H1 (cell line): ENCODE results near the gene SGMS2. TPM values are rescaled to one million over a fixed set of nuclear protein-coding genes. Genes with fewer than 3 reads are reported as not detected.

Source experiments
- CTCF ChIA-PET: fragments of 300-600 bp; sonication (Branson Sonifier 250); formaldehyde crosslinking; loops from one replicate; lab custom pipeline; 2021; ENCODE audit not compliant: partially characterized antibody; lab: Charles Lee
- POLR2A ChIA-PET: fragments of 300-600 bp; sonication (Branson Sonifier 250); formaldehyde crosslinking; loops from one replicate; lab custom pipeline; 2021; ENCODE audit warnings: inconsistent platforms; ENCODE audit not compliant: partially characterized antibody; lab: Charles Lee
- DNase-seq, 2 experiments: peaks; one replicate each; pipeline versions ENCODE4 v3.0.0 to v3.0.0-alpha.2; 2010 to 2022; ENCODE audit warnings: low spot score in 2 of 2, low read depth in 1 of 2, mixed read lengths in 1 of 2
- FAIRE-seq: peaks from 2 replicates; lab custom pipeline; 2011; peaks lifted over from hg19 to GRCh38; lab: Jason Lieb, UNC
- H2AFZ ChIP-seq: 2 replicates; pipeline ENCODE4 v1.8.1; 2012; ENCODE audit warnings: low read length, inconsistent platforms
- H2AK5ac ChIP-seq: 2 replicates; pipeline ENCODE4 v1.6.1; 2013; ENCODE audit warnings: low read depth, low read length
- H2BK120ac ChIP-seq: replicated peaks from 2 replicates; pipeline ENCODE3; 2013; ENCODE audit warnings: low read depth, low read length, inconsistent platforms
- H2BK12ac ChIP-seq: 2 replicates; pipeline ENCODE4 v1.6.1; 2013; ENCODE audit warnings: low read depth, low read length
- H2BK15ac ChIP-seq: 2 replicates; pipeline ENCODE4 v1.6.1; 2013; ENCODE audit warnings: low read length
- H2BK20ac ChIP-seq: 2 replicates; pipeline ENCODE4 v1.6.1; 2013; ENCODE audit warnings: low read length
- H2BK5ac ChIP-seq: 2 replicates; pipeline ENCODE4 v1.6.1; 2013; ENCODE audit warnings: low read depth, low read length
- H3K14ac ChIP-seq: 2 replicates; pipeline ENCODE4 v1.6.1; 2013; ENCODE audit warnings: inconsistent platforms; ENCODE audit not compliant: insufficient read length
- H3K18ac ChIP-seq: 2 replicates; pipeline ENCODE4 v1.6.1; 2013; ENCODE audit warnings: low read length; ENCODE audit errors: extremely low read depth
- H3K23ac ChIP-seq: 2 replicates; pipeline ENCODE4 v1.6.1; 2013; ENCODE audit warnings: inconsistent platforms; ENCODE audit not compliant: insufficient read length
- H3K23me2 ChIP-seq: 2 replicates; pipeline ENCODE4 v1.6.1; 2013; ENCODE audit warnings: low read depth, low read length
- H3K27ac ChIP-seq: 2 replicates; pipeline ENCODE4 v1.6.1; 2011; ENCODE audit warnings: low read depth, low read length, inconsistent platforms
- H3K27me3 ChIP-seq, 4 experiments: replicated peaks in 1 of 4; 1 replicate in 1 of 4; 2 replicates in 3 of 4; pipeline versions ENCODE4 v1.6.1 to v1.8.1; 2011 to 2013; ENCODE audit warnings: low read length in 3 of 4, mild to moderate bottlenecking in 3 of 4, inconsistent platforms in 2 of 4, mixed read lengths in 2 of 4, moderate library complexity in 1 of 4; ENCODE audit not compliant: control insufficient read depth in 3 of 4, insufficient read depth in 3 of 4; ENCODE audit errors: extremely low read depth in 1 of 4
- H3K36me3 ChIP-seq, 4 experiments: 2 replicates each; pipeline versions ENCODE4 v1.6.1 to v1.8.1; 2011 to 2013; ENCODE audit warnings: mild to moderate bottlenecking in 4 of 4, low read length in 3 of 4, moderate library complexity in 2 of 4, control low read depth in 1 of 4, inconsistent platforms in 1 of 4; ENCODE audit not compliant: insufficient read depth in 4 of 4, control insufficient read depth in 2 of 4
- H3K4ac ChIP-seq: replicated peaks from 2 replicates; pipeline ENCODE3; 2013; ENCODE audit warnings: low read length, low read depth, mixed read lengths, inconsistent platforms; ENCODE audit not compliant: insufficient read length
- H3K4me1 ChIP-seq, 4 experiments: replicated peaks in 1 of 4; 1 replicate in 1 of 4; 2 replicates in 3 of 4; pipeline versions ENCODE4 v1.6.1 to v1.8.1; 2011 to 2013; ENCODE audit warnings: low read length in 3 of 4, inconsistent platforms in 2 of 4, mixed read lengths in 1 of 4; ENCODE audit not compliant: insufficient read depth in 4 of 4, control insufficient read depth in 3 of 4
- H3K4me2 ChIP-seq, 2 experiments: 2 replicates each; pipeline versions ENCODE4 v1.6.1 to v1.8.1; 2011 to 2013; ENCODE audit warnings: low read depth in 2 of 2, low read length in 2 of 2, control low read depth in 1 of 2, inconsistent platforms in 1 of 2, mild to moderate bottlenecking in 1 of 2; ENCODE audit not compliant: insufficient read depth in 1 of 2
- H3K4me3 ChIP-seq, 4 experiments: fragments of 200-600, 300-600 bp in 1 of 4; sonication (generic), shearing (Covaris generic), sonication (Bioruptor Twin) in 1 of 4; 2 replicates each; pipeline versions ENCODE4 v1.5.1 to v1.8.1; 2011 to 2016; ENCODE audit warnings: low read length in 4 of 4, low read depth in 3 of 4, control low read depth in 2 of 4, inconsistent platforms in 2 of 4, mild to moderate bottlenecking in 2 of 4, mixed read lengths in 1 of 4, moderate library complexity in 1 of 4; ENCODE audit not compliant: insufficient read depth in 2 of 4; ENCODE audit errors: extremely low read depth in 1 of 4
- H3K56ac ChIP-seq: replicated peaks from 2 replicates; pipeline ENCODE3; 2013; ENCODE audit warnings: low read depth, mild to moderate bottlenecking, mixed read lengths, low read length, inconsistent platforms; ENCODE audit not compliant: insufficient read length
- H3K79me1 ChIP-seq: 2 replicates; pipeline ENCODE4 v1.6.1; 2013; ENCODE audit warnings: low read depth, low read length, control low read depth
- H3K79me2 ChIP-seq, 2 experiments: 2 replicates each; pipeline versions ENCODE4 v1.6.1 to v1.8.1; 2012 to 2013; ENCODE audit warnings: low read length in 2 of 2, mild to moderate bottlenecking in 2 of 2, inconsistent platforms in 1 of 2; ENCODE audit not compliant: insufficient read depth in 2 of 2, control insufficient read depth in 1 of 2
- H3K9ac ChIP-seq, 4 experiments: replicated peaks in 1 of 4; 1 replicate in 1 of 4; 2 replicates in 3 of 4; pipeline versions ENCODE4 v1.6.1 to v1.8.1; 2011 to 2013; ENCODE audit warnings: low read depth in 3 of 4, low read length in 3 of 4, control low read depth in 2 of 4, mild to moderate bottlenecking in 2 of 4, moderate library complexity in 2 of 4, inconsistent platforms in 1 of 4; ENCODE audit errors: extremely low read depth in 1 of 4
- H3K9me3 ChIP-seq, 2 experiments: 2 replicates each; pipeline versions ENCODE4 v1.6.1 to v1.8.1; 2012 to 2013; ENCODE audit warnings: mild to moderate bottlenecking in 2 of 2, moderate library complexity in 2 of 2, control low read depth in 1 of 2, inconsistent platforms in 1 of 2, low read depth in 1 of 2, low read length in 1 of 2, mixed read lengths in 1 of 2; ENCODE audit not compliant: insufficient read depth in 2 of 2
- H4K20me1 ChIP-seq, 2 experiments: replicated peaks in 1 of 2; 2 replicates each; pipeline versions ENCODE3 to v1.8.1; 2011 to 2013; ENCODE audit warnings: inconsistent platforms in 2 of 2, low read length in 2 of 2, mild to moderate bottlenecking in 1 of 2; ENCODE audit not compliant: insufficient read depth in 2 of 2, control insufficient read depth in 1 of 2
- H4K5ac ChIP-seq: 2 replicates; pipeline ENCODE4 v1.6.1; 2013; ENCODE audit warnings: low read length, low read depth, mixed read lengths, inconsistent platforms; ENCODE audit not compliant: insufficient read length
- H4K8ac ChIP-seq: 2 replicates; pipeline ENCODE4 v1.8.0; 2013; ENCODE audit warnings: mild to moderate bottlenecking, moderate library complexity, low read length, inconsistent platforms; ENCODE audit not compliant: insufficient read depth; ENCODE audit errors: extremely low read depth
- H4K91ac ChIP-seq: replicated peaks from 2 replicates; pipeline ENCODE3; 2013; ENCODE audit warnings: low read length, mixed read lengths, inconsistent platforms; ENCODE audit not compliant: insufficient read length
- CEBPB ChIP-seq: IDR thresholded peaks from 2 replicates; pipeline ENCODE4 v1.6.1; 2012; ENCODE audit warnings: low read depth, low read length
- E2F6 ChIP-seq: IDR thresholded peaks from 2 replicates; pipeline ENCODE4 v1.6.1; 2012; ENCODE audit warnings: inconsistent platforms
- FOSL1 ChIP-seq: IDR thresholded peaks from 2 replicates; pipeline ENCODE4 v1.6.1; 2011; ENCODE audit warnings: mild to moderate bottlenecking, low read depth, low read length, moderate library complexity; ENCODE audit not compliant: insufficient read depth
- HDAC2 ChIP-seq, 2 experiments: fragments of 300-600 bp in 1 of 2; sonication (generic) in 1 of 2; IDR thresholded peaks; 2 replicates each; pipeline ENCODE4 v1.6.1; 2011 to 2012; ENCODE audit warnings: low read depth in 2 of 2, low read length in 2 of 2, mild to moderate bottlenecking in 2 of 2, moderate library complexity in 2 of 2, borderline replicate concordance in 1 of 2, inconsistent platforms in 1 of 2
- KDM4A ChIP-seq: IDR thresholded peaks from one replicate; pipeline ENCODE4 v1.7.1; 2012; ENCODE audit warnings: low read depth, mild to moderate bottlenecking, moderate library complexity, low read length, inconsistent platforms; ENCODE audit not compliant: severe bottlenecking
- KDM5A ChIP-seq: fragments of 200-600 bp; IDR thresholded peaks from 2 replicates; pipeline ENCODE4 v1.7.1; 2012; ENCODE audit warnings: mild to moderate bottlenecking, low read length, inconsistent platforms, mixed read lengths
- NRF1 ChIP-seq: IDR thresholded peaks from 2 replicates; pipeline ENCODE4 v1.6.1; 2011; ENCODE audit warnings: mild to moderate bottlenecking, low read depth, low read length, improper control_type of control experiment
- RBBP5 ChIP-seq: IDR thresholded peaks from 2 replicates; pipeline ENCODE4 v1.7.1; 2012; ENCODE audit warnings: low read depth, mild to moderate bottlenecking, inconsistent platforms, low read length, moderate library complexity, borderline replicate concordance
- SAP30 ChIP-seq: fragments of 300-600 bp; sonication (generic); IDR thresholded peaks from 2 replicates; pipeline ENCODE4 v1.7.1; 2012; ENCODE audit warnings: low read length, moderate library complexity, mild to moderate bottlenecking, inconsistent platforms; ENCODE audit not compliant: insufficient read depth, insufficient replicate concordance
- SIN3A ChIP-seq, 2 experiments: IDR thresholded peaks in 1 of 2; conservative IDR thresholded peaks in 1 of 2; 2 replicates each; pipeline ENCODE4 v1.6.1; 2011 to 2012; ENCODE audit warnings: low read length in 2 of 2, improper control_type of control experiment in 1 of 2, low read depth in 1 of 2, mild to moderate bottlenecking in 1 of 2
- TAF7 ChIP-seq: optimal IDR thresholded peaks from 2 replicates; pipeline ENCODE3; 2011; ENCODE audit warnings: low read depth, mild to moderate bottlenecking, inconsistent platforms, low read length, moderate library complexity, borderline replicate concordance
- WGBS, 2 experiments: shearing (Covaris generic) in 1 of 2; methylation state at CpG; one replicate each; pipeline versions ENCODE4 v1.1.6 to v1.1.7; 2013 to 2015; ENCODE audit warnings: low lambda C conversion rate in 2 of 2, mixed read lengths in 2 of 2, inconsistent platforms in 1 of 2, low coverage in 1 of 2, missing lambda C conversion rate in 1 of 2; ENCODE audit not compliant: insufficient replicate concordance in 2 of 2, insufficient coverage in 1 of 2, insufficient read length in 1 of 2; ENCODE audit errors: extremely low coverage in 1 of 2, missing lambda C conversion rate in 1 of 2; 5-methylcytosine and 5-hydroxymethylcytosine counted together
- polyA plus RNA-seq, 7 experiments: library from polyadenylated mRNA; depleted of rRNA in 3 of 7; stranded (reverse) in 5 of 7; unstranded in 2 of 7; fragments of >200 nt in 5 of 7; fragments of 200-250 nt in 2 of 7; gene quantifications; 1 replicate in 5 of 7; 2 replicates in 1 of 7; 4 replicates in 1 of 7; pipeline versions ENCODE4 v1.2.1 to v1.2.3, GENCODE V29; 2011 to 2013; ENCODE audit warnings: missing spikeins in 2 of 7, mixed read lengths in 2 of 7
- total RNA-seq: library from RNA; stranded (reverse); fragmentation: NEBNext Ultra II Directional; extraction: Animal tissue kit (Norgen Biotek cat#: 25700); gene quantifications from 2 replicates; pipeline ENCODE4 v1.2.1, GENCODE V29; 2021

The SGMS2 gene
- total and polyA plus RNA-seq, 2 of the 8 experiments (the other 6 are each of a cell fraction or from before 2014, with no cell fraction given) = 0.04 to 1.3 TPM

- Histone ChIP-seq H2AFZ (no peak overlapping the region), H2BK12ac (no peak overlapping the region), H4K91ac (no peak overlapping the region), H3K14ac (no peak overlapping the region), H3K27me3 (no peaks in the 10 kb centered on the region)
- FAIRE-seq = no peak
- no peak for TF ChIP-seq KDM4A
- TF ChIP-seq TAF7 = no peak
- no peak for TF ChIP-seq KDM5A
- no peak for TF ChIP-seq RBBP5
- no peak for TF ChIP-seq CEBPB
- no peak for TF ChIP-seq FOSL1
- TF ChIP-seq SIN3A (conservative IDR thresholded peaks at IDR 0.05 in 1 of 2, IDR thresholded peaks at IDR 0.05 in 1 of 2; ENCODE audit: low read depth in 1 of 2, low read length in 2 of 2) = no peak
- TF ChIP-seq HDAC2 (IDR thresholded peaks at IDR 0.05; ENCODE audit: borderline replicate concordance in 1 of 2, low read depth in 2 of 2, low read length in 2 of 2) = no peak
- no peak for TF ChIP-seq NRF1
- no peak for TF ChIP-seq E2F6
- TF ChIP-seq SAP30 = no peak
- TF ChIP-seq, all 59 proteins: peak for 0
- H3K79me1 ChIP-seq = no peaks in the 10 kb centered on the region
- no peak overlapping the region for H3K27ac ChIP-seq
- H3K23ac ChIP-seq = no peak overlapping the region
- H3K79me2 ChIP-seq = no peaks in the 10 kb centered on the region
- WGBS, 2 experiments = 87% methylated on average over 1 of the region's 1 CpG; no CpG with 5 or more reads in 1 of the 2 experiments
- no peaks in the 10 kb centered on the region for H3K36me3 ChIP-seq
- no peak overlapping the region for H3K4ac ChIP-seq
- no peak overlapping the region for H3K18ac ChIP-seq
- H4K5ac ChIP-seq = no peak overlapping the region
- no peak overlapping the region for H2AK5ac ChIP-seq
- no peak overlapping the region for H3K4me3 ChIP-seq
- ChIA-PET POLR2A (no interaction called here), CTCF (interaction anchor here (1.0 to 1.9 kb wide), 3 partner anchors 43 to 198 kb away, joined by 3 to 5 read pairs (median 3); no protein-coding TSS in a partner anchor)
- H3K4me1 ChIP-seq = peaks cover 0 to 2% (median 0%) of the 10 kb centered on the region in 4 experiments; a peak in 1 of 7 replicates
- H3K23me2 ChIP-seq = no peaks in the 10 kb centered on the region
- no peaks in the 10 kb centered on the region for H3K9me3 ChIP-seq
- H3K9ac ChIP-seq = no peak overlapping the region
- H2BK5ac ChIP-seq = no peak overlapping the region
- no peak overlapping the region for H2BK15ac ChIP-seq
- no peak overlapping the region for H2BK120ac ChIP-seq
- DNase-seq = no peak
- no peak overlapping the region for H4K8ac ChIP-seq
- no peak overlapping the region for H2BK20ac ChIP-seq
- no peak overlapping the region for H3K56ac ChIP-seq
- H4K20me1 ChIP-seq = no peaks in the 10 kb centered on the region
- H3K4me2 ChIP-seq = no peak overlapping the region
Measured at GRCh38 chr4:107800706-107801105, 24.0 kb upstream of the SGMS2 start.
